ENCODE data around the gene MED28.
"Not testable (repeated sequence)": the region's sequence is repeated elsewhere in the genome, so short reads cannot be mapped to it uniquely, and the experiment has no call there.

The MED28 gene

GRCh38 chr4:17614416-17615299 is at the start of gene MED28:
Gene MED28 (plus strand): TSS chr4:17614641. CDS start chr4:17614655, 14 bp downstream.
- peak; percentile 97 for DNase-seq

GRCh38 chr4:17565846-17566245 is 48.6 kb upstream of the MED28 start:
- DNase-seq: no peak

- no peak for DNase-seq
Measured at GRCh38 chr4:17567271-17567670, 47.2 kb upstream of the MED28 start.

- DNase-seq: no peak
Measured at GRCh38 chr4:17574206-17574605, 40.2 kb upstream of the MED28 start.

- not testable (repeated sequence) for DNase-seq
Measured at GRCh38 chr4:17575177-17575576, 39.3 kb upstream of the MED28 start.

- DNase-seq: peak; percentile 96
Measured at GRCh38 chr4:17576932-17577664, 37.3 kb upstream of the MED28 start, which contains the start of gene LAP3. Gene LAP3 (plus strand): TSS chr4:17577198. CDS start chr4:17577466, 268 bp downstream.

- DNase-seq: peak; percentile 52
Measured at GRCh38 chr4:17577665-17578481, 36.6 kb upstream of the MED28 start.

GRCh38 chr4:17578482-17578891 is 36.0 kb upstream of the MED28 start:
- no peak for DNase-seq

GRCh38 chr4:17580969-17581368 is 33.5 kb upstream of the MED28 start:
- no peak for DNase-seq

- DNase-seq: no peak
Measured at GRCh38 chr4:17583276-17583675, 31.2 kb upstream of the MED28 start.

GRCh38 chr4:17583941-17584340 is 30.5 kb upstream of the MED28 start:
- no peak for DNase-seq

GRCh38 chr4:17584521-17585213 is 29.8 kb upstream of the MED28 start:
- DNase-seq: no peak

- no peak for DNase-seq
Measured at GRCh38 chr4:17587094-17587822, 27.2 kb upstream of the MED28 start.

GRCh38 chr4:17589355-17589754 is 25.1 kb upstream of the MED28 start:
- no peak for DNase-seq

GRCh38 chr4:17595471-17596005 is 18.9 kb upstream of the MED28 start:
- DNase-seq: no peak

GRCh38 chr4:17597517-17597916 is 16.9 kb upstream of the MED28 start:
- DNase-seq: no peak

GRCh38 chr4:17599826-17600225 is 14.6 kb upstream of the MED28 start:
- DNase-seq: no peak

- DNase-seq: no peak
Measured at GRCh38 chr4:17605236-17605635, 9.2 kb upstream of the MED28 start.

- DNase-seq: peak; percentile 12
Measured at GRCh38 chr4:17613761-17614415, 553 bp upstream of the MED28 start.

GRCh38 chr4:17616283-17616682 is 1.8 kb downstream of the MED28 start:
- no peak for DNase-seq

- DNase-seq: no peak
Measured at GRCh38 chr4:17618926-17619325, 4.5 kb downstream of the MED28 start.

Data from stimulated activated CD4-positive, alpha-beta T cell treated with anti-CD3 and anti-CD28 coated beads, Interleukin-15, amount 100 ng/mL, for 24 hours (primary cell).